GM12874 (cell line): ENCODE measurements around the gene STX1A.

Experiments
- TF ChIP-seq, protein P1 (sequence below): IDR thresholded peaks from 2 replicates; pipeline ENCODE4 v1.5.1; 2011; ENCODE audit warnings: low read depth, mild to moderate bottlenecking, control low read depth, low read length, moderate library complexity; ENCODE audit not compliant: insufficient read depth

The STX1A gene

DNA sequence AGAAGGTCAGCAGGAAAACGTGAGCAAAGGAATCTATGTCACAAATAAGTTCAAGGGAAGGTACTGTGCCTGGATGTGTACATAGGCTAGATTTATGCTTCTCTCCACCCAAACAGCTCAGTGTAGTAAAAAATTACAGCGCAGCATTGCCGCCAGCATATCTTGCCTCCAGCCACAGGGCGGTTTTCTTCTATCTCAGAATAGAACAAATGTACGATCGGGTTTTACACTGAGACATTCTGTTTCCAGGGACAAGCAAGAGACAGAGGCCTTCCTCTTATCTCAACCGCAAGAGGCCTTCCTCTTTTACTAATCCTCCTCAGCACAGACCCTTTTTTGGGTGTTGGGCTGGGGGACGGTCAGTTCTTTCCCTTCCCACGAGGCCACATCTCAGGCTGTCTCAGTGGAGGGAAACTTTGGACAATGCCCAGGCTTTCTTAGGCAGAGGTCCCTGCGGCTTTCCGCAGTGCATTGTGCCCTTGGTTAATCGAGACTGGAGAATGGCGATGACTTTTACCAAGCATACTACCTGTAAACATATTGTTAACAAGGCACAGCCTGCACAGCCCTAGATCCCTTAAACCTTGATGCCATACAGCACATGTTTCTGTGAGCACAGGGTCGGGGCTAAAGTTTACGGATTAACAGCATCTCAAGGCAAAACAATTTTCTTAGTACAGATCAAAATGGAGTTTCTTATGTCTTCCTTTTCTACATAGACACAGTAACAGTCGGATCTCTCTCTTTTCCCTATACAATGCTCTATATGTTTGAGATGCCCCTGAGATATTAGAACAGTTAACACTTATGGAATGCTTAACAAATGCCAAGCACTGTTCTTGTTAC is 30.7 kb upstream of the STX1A start:
- TF ChIP-seq, protein P1, sequence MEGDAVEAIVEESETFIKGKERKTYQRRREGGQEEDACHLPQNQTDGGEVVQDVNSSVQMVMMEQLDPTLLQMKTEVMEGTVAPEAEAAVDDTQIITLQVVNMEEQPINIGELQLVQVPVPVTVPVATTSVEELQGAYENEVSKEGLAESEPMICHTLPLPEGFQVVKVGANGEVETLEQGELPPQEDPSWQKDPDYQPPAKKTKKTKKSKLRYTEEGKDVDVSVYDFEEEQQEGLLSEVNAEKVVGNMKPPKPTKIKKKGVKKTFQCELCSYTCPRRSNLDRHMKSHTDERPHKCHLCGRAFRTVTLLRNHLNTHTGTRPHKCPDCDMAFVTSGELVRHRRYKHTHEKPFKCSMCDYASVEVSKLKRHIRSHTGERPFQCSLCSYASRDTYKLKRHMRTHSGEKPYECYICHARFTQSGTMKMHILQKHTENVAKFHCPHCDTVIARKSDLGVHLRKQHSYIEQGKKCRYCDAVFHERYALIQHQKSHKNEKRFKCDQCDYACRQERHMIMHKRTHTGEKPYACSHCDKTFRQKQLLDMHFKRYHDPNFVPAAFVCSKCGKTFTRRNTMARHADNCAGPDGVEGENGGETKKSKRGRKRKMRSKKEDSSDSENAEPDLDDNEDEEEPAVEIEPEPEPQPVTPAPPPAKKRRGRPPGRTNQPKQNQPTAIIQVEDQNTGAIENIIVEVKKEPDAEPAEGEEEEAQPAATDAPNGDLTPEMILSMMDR, result no peak

DNA sequence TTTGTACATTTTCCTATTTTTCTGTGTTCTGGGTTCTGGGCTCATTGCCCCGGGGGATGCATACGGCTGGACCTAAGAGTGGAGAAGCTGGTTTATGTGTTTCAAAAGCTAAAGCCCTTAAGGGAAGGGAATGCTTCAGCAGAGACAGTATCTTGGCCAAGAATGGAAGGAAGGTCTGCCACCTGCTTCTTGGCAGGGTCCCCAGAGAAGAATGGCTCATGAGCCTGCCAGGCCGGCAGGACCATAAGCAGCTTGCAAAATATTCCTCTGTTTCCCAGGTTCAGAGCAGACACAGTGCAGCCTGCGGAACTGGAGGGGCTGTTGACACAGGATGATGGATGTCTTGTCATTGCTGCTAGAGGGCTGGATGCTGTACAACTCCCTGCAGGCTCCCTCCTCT is 26.9 kb upstream of the STX1A start:
- TF ChIP-seq, protein P1, result no peak

DNA sequence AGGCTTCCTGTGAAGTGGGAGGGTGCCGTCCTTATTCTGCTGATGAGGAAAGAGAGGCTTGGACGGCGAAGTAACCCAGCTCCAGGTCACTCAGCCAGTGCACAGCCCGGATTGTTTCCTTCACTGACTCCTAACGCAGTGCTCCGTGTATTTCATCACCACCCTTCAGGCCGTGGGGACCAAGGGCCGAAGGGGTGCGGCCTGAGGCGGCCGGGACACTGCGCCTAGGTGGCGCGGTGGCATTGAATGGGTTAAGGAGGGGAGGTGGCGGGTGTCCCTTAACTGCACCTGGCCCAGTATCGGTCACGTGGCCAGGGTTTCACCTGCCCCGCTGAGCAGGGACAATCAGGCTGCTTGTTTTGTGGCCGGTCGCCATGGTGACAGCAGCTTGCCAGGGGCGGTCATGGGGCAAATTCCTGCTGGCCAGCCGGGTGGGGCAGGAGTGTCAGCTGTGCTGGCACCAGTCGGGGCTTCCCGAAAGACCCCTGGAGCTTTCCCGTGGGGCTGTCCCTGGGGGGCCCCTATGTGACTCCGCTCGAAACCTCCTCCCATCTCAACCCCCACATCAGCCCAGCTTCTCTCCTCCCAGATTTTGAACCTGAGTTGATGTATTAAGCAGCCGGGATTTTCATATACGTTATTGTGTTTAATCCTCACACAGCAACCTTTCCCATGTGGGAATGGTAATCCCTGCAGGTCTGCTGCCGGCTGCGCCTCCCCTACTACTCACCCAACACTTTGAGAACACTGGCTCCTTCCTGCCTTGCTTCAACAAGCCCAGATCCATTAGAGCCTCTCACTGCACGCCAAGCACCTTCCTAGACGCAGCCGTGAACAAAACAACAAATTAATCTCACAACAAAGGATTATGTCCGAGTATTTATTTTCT is 23.5 kb upstream of the STX1A start:
- TF ChIP-seq, protein P1, result no peak

DNA sequence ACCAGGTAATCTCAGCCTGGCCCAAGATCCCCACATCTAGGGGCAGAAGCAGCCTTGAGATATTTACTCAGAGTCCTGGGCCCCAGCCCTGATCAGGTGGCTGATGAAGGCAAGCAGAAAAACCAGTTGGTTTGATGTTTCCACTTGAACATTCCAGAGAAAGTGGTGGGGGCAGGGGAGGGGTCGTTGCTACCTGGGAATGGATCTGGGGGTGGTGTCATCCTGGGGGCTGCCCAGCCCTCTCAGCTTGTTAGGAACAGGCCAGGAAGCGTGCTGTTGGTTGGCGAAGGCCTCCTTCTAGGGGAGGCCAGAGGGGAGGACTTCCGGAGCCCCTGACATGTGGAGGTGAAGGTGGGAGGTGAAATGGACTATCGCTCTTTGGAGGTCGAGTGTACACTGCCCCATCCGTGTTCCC is 22.9 kb upstream of the STX1A start:
- TF ChIP-seq, protein P1, result no peak

DNA sequence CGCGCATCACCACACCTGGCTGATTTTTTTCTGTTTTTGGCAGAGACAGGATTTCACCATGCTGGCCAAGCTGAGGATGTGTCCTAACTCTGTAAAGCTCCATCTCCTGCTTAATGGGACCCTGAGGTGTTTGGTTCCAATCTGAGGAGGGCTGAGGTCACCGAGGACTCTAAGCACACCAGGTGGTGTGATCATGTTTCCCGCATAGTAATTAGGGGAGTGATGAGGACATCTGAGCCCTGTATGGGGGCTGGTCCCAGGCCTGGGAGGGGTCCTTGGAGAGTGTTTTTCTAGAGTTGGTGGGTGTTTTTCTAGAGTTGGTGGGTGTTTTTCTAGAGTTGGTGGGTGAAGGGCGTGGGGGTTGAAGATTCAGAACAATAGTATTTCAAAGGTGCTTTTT is 22.1 kb upstream of the STX1A start:
- TF ChIP-seq, protein P1, result no peak

DNA sequence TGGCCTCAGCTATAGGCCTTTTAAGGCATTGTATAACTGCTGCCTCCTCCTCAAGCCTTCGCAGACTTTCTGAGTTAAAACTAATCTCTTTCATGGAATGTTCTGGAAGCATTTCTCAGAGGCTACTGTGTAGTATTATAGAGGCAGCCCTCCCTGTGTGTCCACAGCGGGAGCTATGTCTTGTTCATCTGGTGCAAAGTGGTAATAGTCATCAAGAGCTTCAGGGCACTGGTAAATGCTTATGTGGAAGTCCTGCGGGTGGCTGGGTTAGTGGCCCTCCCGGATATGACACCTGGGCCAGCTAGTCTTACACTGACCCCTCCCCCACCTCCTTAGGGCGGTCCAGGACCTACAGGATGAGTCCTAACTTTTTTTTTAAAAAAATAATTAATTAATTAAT is 21.3 kb upstream of the STX1A start:
- TF ChIP-seq, protein P1, result no peak

DNA sequence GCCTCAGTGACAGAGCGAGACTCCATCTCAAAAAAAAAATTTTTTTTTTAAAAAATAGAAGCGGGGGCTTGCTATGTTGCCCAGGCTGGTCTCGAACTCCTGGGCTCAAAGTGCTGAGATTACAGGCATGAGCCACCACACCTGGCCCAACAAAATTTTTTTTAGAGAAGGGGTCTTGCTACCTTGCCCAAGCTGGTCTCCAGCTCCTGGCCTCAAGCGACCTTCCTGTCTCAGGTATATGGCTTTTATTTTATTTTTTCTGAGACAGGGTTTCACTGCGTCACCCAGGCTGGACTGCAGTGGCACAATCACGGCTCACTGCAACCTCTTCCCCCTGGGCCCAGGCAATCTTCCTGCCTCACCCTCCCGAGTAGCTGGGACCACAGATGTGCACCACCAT is 20.7 kb upstream of the STX1A start:
- TF ChIP-seq, protein P1, result no peak
